GM20000 (cell line): ENCODE results near the gene DNAJA2.
A peak's percentile ranks its signal among the peaks of the same experiment; 100 is the strongest.

Experiments
- DNase-seq: peaks from one replicate; pipeline ENCODE4 v3.0.0; 2012; ENCODE audit warnings: low spot score
- CTCF ChIP-seq: IDR thresholded peaks from 2 replicates; pipeline ENCODE4 v1.5.1; 2012; ENCODE audit warnings: mild to moderate bottlenecking, control low read depth; ENCODE audit errors: extremely low read depth, missing control alignments

DNAJA2 gene

GRCh38 chr16:46986896-46987295 lies 13.4 kb upstream of the DNAJA2 start:
- no peak for TF ChIP-seq CTCF
- no peak for DNase-seq

- DNase-seq: no peak
- no peak for TF ChIP-seq CTCF
Observed at GRCh38 chr16:46986438-46986837, 13.0 kb upstream of the DNAJA2 start.

GRCh38 chr16:46982335-46982734 lies 8.9 kb upstream of the DNAJA2 start:
- TF ChIP-seq CTCF: no peak

GRCh38 chr16:46980926-46981325 lies 7.5 kb upstream of the DNAJA2 start:
- no peak for DNase-seq
- TF ChIP-seq CTCF: no peak

More at GRCh38 chr16:46982335-46982734, 8.9 kb upstream of the DNAJA2 start:
- peak; percentile 58 for DNase-seq

- no peak for TF ChIP-seq CTCF
- no peak for DNase-seq
Observed at GRCh38 chr16:46976550-46976949, 3.1 kb upstream of the DNAJA2 start.

GRCh38 chr16:46975908-46976470 lies 2.5 kb upstream of the DNAJA2 start:
- no peak for TF ChIP-seq CTCF
- DNase-seq: no peak

- no peak for TF ChIP-seq CTCF
- no peak for DNase-seq
Observed at GRCh38 chr16:46975165-46975564, 1.7 kb upstream of the DNAJA2 start.

GRCh38 chr16:46974352-46974751 lies 878 bp upstream of the DNAJA2 start:
- DNase-seq: peak; percentile 69
- no peak for TF ChIP-seq CTCF
